GM19328 (cell line): ENCODE data around the gene NFYC.
A peak's percentile ranks its signal among the peaks of the same experiment; 100 is the strongest.

ENCODE experiments used
- ATAC-seq: cut with Tn5 transposase; IDR thresholded peaks from one replicate; pipeline ENCODE4 v1.9.1; 2021; ENCODE audit warnings: mild to moderate bottlenecking, moderate library complexity; ENCODE audit not compliant: unreplicated experiment

NFYC gene

DNA sequence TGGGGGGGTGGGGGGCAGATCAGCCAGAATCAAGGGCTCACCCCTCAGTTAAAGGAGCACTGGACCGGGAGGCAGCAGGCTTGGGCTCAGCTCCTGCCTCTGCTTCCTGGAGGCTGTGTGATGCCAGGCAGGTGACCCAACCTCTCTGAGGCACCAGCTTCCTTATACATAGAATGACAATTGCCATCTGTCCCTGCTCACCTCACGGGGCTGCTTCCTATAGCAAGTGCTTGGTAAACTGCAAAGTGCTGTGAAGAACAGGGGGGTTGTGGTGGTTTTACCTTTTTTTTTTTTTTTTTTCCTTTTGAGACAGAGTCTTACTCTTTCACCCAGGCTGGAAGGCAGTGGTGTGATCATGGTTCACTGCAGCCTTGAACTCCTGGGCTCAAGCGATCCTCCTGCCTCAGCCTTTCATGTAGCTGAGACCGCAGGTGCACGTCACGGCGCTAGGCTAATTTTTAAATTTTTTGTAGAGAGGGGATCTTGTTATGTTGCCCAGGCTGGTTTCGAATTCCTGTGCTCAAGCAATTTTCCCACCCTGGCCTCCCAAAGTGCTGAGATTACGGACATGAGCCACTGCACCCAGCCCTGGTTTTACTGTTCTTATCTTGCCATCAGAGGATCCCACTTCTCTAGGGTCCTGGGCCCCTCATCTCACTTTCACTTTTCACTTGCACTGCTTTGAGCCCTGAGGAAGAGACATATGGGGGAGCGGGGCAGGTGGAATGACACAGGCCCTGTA lies 103.6 kb downstream of the NFYC start:
- ATAC-seq: no peak

DNA sequence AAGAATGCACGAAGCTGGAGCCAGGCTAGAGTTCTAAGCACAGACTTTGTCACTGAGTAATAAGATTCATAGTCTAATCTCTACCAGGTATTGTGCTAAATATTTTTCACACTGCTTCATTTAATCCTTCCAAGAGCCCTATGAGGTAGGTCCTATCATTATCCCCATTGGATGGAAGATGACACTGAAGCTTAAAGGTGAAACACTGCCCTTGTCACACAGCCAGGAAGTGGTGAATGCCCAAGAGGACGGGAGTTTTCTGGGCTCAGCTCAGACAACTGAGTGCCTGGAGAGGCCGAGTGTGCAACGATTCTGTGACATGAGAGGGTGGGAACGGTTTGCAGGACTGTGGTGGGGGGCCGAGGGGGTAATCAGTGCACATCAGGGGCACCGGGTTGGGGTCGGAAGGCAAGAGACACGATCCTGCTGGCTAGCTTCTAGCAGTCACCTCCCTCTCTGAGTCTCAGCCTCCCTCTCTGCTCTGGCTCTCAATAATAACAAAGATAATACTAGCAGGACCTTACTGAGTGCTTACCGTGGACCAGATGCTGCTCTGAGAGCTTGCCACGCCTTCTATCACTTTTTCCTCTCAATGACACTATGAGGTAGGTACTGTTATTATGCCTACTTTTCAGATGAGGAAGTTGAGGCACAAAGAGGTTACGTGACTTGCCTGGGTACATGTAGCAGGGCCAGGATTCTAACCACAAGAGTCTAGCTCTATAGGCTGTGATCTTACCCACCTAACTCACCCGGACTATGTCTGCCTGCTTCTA lies 104.5 kb downstream of the NFYC start:
- ATAC-seq: no peak

DNA sequence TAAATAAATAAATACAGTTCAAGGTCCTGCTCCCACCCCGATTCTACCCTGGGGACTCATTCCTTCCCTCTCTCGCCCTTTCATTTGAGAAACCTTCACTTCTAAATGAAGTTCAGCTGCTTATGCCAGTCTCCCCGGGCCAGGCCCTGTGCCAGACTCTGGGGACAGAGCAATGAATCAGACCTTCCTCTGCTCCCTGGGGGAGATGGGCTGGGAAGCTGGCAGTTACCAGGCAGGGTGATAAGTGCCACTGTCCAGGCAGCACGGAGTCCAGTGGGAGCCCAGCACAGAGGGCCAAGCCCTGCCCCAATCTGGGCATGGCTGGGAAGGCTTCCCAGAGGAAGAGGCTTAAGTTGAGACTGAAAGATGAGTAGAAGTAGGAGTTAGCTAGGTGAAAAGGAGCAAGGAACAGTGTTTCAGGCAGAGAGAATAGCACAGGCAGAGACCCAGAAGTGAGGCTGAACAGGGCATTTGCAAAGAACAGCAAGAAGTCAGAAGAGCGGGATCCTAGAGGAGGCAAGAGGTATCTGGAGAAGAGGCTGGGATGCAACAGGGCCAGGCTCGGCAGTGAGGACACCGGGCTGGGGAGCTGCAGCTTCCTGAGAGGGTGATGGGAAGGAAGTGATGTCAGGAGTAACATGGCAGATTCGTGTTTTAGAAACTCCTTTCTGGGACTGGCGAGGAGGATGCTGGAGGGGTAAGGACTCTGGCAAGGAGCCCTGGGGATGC lies 105.6 kb downstream of the NFYC start:
- ATAC-seq: no peak

DNA sequence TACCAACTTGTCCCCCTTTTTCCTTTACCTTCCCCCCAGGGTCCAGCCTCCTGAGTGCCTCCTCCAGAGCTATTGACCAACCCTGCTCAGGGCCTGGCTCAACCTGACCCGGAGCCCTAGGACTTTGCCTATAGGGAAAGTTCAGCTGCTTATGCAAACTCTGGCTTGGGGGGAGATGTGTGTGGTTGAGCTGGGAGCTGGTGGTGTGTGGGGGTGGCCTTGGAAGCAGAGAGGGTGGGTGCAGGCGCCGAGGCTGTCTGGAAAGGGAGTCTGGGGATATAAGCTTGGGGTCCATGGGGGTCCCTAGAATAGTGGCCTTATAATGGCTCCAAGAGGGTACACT lies 106.1 kb downstream of the NFYC start:
- ATAC-seq: no peak

DNA sequence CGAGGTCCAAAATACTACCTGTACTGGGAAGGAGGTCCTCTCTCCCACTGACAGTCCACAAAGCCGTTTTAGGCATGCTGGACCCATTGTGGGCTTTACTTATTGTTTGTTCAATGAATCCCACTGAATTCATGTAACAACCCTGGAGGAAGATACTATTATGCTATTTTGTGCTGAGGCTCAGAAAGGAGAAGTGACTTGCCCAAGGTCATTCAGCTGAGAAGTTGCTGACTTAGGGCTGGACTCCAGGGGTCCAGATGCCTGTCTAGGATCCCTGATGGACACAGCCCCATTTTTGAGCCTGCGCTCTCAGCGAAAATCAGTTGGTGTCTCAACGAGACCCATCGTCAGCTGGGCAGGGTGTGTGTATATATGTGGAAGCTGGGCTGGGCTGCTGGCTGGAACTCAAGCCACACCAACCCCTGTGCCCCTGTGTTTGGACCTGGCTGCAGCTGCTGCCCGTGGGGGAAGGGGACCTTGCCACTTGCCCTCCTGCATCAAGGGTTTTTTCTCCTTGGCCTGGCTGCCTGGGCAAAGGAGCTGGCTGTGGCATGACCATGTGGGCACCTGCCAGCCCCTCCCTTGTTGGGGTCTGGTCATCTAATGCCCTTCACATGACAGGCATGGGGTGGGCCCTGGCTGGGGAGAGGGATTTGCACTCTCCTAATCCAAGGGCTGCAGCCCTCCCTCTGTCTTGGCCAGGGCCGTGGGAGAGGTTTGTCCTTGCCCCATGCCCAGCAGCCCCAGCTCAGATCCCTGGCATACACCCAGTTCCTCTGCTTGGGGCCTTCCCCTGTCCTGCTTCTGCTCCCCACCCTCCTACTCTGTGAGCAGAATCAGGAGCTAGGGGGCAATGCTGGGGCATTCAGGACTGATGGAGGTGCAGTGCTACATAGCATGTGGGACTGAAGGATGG lies 107.1 kb downstream of the NFYC start:
- ATAC-seq: no peak

DNA sequence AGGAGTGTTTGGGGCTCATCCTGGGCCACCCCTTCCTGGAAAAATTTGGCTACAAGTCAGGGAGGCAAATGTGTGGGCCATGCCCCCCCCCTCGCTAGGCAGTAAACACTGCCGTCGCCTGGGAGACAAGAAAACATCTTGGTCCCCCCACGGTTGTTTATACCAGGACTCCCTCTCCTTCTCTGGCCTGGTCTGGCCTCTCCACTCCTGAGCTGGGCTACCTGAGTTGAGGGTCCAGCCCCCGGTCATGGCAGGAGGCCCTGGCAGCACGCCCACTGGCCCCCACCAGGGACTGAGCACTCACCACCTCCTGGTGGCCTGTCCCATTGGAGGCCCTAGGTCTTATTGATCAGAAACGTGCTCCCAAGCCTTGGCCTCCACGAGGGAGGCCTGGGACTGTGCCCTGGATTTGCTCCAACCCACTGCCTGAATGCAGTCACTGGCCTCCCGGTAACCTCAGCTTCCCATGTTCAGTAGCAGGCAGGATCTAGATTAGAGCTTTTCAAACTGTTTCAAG lies 107.9 kb downstream of the NFYC start:
- ATAC-seq: no peak

DNA sequence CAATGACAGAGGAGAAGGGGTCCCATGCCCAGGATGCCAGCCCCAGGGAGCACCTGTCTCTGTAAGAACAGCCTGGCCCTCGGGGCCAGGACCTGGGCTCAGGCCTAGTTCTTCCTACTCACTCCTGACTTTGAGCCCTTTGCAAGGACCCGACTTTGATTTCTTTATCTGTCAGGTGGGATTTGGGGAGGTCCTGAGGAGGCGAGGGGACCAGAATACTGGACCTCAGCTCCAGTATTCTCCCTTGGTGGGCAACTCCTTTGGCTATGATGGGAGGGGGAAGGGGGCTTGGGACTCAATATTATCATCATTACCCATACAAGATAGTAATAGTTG lies 110.2 kb downstream of the NFYC start:
- ATAC-seq: no peak

DNA sequence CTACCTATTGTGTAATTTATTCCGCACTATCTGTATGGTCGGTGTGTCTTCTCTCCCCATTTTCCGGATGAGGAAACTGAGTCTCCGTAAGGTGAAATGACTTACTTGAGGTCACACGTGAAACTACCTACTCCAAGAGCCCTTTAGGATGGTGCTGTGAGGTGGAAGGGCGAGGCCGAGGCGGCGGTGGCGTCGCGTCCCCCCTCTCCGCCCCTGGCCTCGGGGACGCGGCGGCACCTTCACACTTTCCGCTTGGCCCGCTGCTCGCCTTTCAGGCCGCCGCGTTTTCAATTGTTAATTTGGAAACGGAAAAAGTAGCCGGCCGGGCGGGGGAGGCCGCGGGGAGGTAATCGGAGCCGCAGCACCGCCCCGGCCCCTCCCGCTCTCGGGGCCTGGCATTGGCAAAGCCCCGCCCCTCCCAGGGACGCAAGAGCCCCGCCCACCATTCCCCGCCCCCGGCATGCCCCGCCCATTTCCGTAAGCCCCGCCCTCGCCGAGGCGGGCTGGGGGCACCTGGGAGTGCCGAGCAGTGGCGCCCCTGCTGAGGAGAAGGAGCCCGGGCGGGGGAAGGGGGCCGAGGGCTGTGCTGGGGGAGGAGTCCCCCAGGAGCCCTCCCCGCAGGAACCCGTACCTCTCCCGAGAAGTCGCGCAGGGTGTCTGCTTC lies 110.7 kb downstream of the NFYC start:
- peak; percentile 64 for ATAC-seq

DNA sequence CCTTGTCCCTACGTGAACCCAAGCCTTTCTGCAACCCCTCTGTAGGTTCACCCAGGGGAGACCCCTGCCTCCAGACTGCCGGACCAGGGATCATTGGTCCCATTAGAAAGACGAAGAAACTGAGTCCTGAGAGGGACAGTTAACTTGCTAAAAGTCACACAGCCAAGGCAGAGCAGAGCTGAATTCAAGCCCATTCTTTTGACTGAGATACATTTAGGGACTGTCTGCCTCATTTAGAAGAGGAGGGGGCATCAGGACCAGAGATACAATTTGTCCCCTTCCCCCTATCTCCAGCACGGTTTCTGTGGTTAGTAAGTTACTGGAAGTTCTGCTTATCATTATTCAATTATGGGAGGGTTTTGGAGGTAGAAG lies 111.2 kb downstream of the NFYC start:
- no peak for ATAC-seq

DNA sequence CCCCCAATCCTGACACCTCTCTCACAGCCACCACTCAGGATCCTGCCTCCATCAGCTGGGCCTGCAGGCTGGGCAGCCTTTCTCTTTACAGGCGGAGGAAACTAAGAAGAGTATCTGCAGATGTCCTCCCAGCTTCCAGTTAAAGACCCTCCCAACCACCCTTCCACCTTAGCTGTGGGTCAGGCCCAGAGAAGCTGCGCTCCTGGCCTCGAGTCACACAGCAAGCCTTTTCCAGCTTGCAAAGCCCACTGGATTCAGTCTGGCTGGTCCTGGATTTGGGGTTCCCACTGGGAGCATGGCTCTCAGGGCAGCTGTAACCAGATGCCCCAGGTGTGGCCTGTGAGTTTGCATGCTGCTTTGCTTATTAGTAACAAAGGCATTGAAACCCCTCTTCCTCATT lies 111.9 kb downstream of the NFYC start:
- ATAC-seq: no peak

DNA sequence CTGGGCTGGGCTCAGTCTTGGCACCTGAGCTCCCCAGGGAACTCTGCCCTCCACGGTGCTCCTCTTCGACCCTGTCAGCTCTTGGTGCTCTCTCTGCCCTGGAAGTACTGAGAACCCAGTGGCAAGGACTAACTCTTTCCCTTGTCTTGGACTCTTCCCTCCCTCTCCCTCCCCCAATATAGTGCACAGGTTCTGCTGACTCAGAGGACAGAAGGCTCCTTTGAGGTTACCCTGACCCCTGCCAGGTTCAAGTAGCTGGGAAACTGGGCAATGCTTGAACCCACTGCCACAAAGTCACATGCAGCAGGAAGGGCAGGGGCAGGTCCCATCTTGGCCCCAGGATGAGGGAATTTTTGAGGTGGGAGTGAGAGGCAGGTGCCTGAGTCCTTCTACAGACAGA lies 112.4 kb downstream of the NFYC start:
- ATAC-seq: no peak

DNA sequence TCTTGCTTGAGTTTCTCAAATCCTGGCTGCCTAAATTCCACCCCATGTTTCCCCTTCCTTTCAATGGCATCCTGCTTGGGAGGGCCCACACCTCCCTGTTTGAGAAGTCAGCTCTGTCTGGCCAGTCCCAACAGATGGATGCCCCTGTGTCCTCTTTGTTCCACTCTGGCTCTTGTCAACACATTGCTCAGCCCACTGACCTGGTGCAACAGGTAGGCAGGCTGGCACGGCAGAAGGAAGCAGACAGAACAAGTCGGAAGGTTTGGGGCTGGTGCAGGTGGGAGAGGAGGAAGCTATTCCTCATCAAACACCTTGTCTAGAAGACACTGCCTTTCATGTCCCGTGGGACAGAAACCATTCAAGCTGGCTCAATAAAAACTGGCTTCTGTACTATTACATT lies 114.7 kb downstream of the NFYC start:
- no peak for ATAC-seq

DNA sequence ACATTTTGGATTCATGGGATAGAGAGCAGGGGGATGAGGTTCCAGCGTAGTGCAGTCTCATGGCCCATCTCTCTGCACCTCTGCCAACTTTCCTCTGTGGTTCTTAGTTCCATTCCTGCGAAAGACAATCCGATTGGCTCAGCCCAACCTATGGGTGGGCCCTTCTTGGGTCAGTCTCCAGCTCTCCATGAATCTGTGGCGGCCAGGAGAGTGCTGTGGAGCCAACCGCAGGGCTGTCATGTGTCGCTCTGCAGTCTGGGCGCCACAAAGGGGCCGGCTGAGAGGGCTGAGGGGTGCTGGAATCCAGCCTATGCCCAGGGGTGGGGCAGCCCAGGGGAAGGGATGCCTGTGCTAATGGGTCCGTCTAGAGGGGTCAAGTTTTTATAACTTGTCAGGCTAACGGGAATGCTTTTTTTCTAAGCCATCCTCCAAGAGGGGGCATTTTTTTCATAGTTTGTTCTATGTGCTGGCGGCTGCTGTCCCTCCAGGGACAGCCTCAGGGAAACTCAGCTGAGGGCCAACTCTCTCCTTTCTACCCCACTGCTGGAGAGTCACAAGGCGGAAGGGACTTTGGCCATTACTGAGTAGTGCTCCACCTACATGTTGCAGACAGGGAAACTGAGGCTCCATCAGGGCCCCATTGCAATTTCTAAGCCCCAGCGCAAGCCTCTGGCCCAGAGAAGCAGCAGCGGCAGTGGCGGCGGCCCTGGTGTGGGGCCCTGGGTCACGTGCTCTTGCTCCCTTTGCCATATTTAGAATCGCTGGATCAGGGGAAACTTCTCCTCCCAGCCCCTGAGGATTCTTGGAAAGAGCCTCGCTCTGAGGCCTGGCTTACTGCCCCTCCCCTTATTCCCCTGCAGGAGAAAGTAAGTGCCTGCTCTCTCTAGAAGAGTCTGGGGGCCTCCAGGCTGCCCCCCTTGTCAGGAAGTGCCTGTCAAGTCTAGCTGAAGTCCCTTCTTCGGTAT lies 115.5 kb downstream of the NFYC start:
- no peak for ATAC-seq

DNA sequence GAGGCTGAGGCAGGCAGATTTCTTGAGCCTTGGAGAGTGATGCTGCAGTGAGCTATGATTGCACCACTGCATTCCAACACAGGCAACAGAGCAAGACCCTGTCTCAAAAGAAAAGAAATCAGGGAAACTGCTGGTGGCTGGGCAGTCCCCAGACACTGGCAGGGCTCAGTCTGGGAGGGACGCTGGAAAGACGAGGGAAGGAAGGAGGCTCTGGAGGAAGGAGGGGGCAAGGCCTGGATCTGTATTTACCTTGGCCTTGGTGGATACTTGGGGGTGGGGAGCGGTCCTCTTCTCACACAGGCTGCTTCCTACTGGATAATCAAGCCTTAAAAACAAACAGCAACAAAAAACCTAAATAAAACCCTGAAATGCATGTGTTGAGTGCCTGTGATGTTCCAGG lies 116.5 kb downstream of the NFYC start:
- no peak for ATAC-seq

DNA sequence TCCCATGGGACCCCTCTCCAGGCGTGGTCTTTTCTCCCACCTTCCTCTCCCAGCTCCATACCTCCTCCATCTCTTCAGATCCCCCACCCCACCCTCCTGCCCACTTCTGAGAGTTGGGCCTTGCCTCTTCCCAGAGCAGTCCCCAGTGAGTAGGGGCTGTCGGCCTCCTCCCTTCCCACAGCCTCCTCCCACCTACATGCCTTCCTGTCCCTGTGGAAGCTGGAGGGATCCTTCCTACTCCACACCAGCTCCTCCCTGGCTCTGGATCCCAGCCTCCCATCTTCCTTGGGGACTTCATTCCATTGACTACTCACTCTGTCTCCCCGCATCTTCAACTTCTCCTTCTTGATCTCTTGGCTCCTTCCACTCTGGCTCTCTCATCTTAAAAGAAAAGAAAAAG lies 116.9 kb downstream of the NFYC start:
- ATAC-seq: no peak

DNA sequence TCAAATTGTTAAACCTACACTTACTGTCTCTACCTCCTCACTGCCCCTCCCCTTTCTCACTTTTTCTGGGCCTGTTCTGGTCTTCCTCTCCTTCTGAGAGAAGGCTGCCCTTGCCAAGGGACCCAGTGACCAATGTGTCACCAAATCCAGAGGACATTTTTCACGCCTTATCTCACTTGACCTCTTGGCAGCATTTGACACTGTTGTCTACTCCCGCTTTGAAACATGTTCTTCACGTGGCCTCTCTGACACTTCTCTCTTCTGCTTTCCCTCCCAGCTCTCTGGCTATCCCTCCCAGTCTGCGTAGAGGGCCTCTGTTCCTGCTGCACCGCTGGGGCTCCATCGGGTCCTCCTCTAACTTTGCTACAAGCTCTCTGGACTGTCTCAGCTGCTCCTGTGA lies 117.4 kb downstream of the NFYC start:
- ATAC-seq: no peak

DNA sequence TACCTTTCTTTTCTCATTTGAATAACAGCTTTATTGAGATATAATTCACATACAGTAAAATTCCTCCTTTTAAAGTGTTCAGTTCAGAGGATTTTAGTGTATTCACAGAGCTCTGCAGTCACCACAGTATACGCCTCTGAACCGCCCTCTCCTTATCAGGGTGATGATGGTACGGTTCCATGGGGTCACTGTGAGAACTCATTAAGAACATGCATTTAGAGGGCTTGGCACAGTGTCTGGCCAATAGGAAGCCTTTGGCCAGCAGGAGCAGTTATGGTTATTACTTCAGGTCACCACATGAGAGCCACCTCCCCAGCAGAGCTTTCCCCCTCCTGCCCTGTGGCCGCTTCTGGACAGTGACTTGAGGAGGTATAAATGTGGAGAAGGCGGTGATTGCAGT lies 119.4 kb downstream of the NFYC start:
- no peak for ATAC-seq

DNA sequence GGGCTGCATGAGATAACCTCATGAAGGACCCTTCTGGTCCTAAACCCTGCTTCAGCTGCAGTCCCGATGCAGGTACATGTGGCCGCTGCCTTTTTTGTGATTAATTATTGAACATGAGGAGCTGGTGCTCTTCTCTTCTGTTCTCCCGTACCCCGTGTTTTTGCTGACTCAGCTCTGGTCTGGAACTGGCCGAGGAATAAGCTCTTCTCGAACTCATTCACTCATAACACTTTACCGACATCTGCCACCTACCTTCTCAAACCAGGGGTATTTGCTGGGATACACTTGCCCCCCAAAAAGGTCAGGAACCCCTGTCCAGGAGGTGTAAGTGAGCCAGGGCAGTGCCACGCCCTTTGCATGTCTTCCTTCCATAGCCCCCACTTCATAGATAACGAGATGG lies 123.9 kb downstream of the NFYC start:
- no peak for ATAC-seq

DNA sequence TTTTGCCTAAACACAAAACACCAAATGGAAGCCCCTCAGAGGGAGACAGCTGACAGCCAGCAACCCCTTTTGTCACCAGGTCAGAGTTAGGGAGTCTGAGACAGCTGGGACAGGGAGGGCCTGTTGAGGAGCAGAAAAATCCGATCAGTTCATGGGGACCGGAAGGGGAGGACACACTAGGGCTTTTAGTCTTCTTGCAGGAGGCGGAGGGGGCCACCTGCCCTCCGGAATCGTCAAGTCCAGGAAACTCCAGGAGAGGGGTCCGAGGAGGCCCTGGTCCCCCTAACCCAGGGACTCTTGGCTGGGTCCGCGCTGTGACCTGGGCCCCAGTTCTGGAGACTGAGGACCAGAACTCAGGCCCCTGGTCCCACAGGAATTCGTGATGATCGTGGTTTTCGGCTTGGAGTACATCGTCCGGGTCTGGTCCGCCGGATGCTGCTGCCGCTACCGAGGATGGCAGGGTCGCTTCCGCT lies 126.3 kb downstream of the NFYC start:
- ATAC-seq: no peak
